ENCODE data around the gene HBA2.

- no peak for TF ChIP-seq CTCF (IDR thresholded peaks at IDR 0.05; ENCODE audit: low read depth, low read length)
- no peak for TF ChIP-seq POLR2A (IDR thresholded peaks at IDR 0.05; ENCODE audit: extremely low read depth, insufficient read length)
- no peak for TF ChIP-seq MYC (IDR thresholded peaks at IDR 0.05; ENCODE audit: low read depth, low read length)
Observed at GRCh38 chr16:125011-125410, 47.7 kb upstream of the HBA2 start.

All from NB4 (cell line).